Measurements from ENCODE around the gene CSDE1.

The CSDE1 gene

GRCh38 chr1:114750780-114751179 lies 7.0 kb downstream of the CSDE1 start:
- Histone ChIP-seq H3K9me3 (no peaks in the 10 kb centered on the region), H3K27me3 (no peaks in the 10 kb centered on the region), H3K36me3 (peaks cover 63% of the 10 kb centered on the region), H3K4me3 (no peak overlapping the region), H3K9ac (no peak overlapping the region), H3K4me2 (no peak overlapping the region), H3K4me1 (peaks cover 49% of the 10 kb centered on the region), H3K27ac (no peak overlapping the region), H4K20me1 (peaks cover 100% of the 10 kb centered on the region)
- TF ChIP-seq Cebpa-rat (IDR thresholded peaks at IDR 0.05): no peak

- no peaks in the 10 kb centered on the region for H3K9me3 ChIP-seq
- no peak for TF ChIP-seq Cebpa-rat (IDR thresholded peaks at IDR 0.05)
- peaks cover 40% of the 10 kb centered on the region for H3K4me1 ChIP-seq
- no peaks in the 10 kb centered on the region for H3K27me3 ChIP-seq
- peaks cover 100% of the 10 kb centered on the region for H4K20me1 ChIP-seq
- no peak overlapping the region for H3K4me3 ChIP-seq
- H3K9ac ChIP-seq: no peak overlapping the region
- peaks cover 70% of the 10 kb centered on the region for H3K36me3 ChIP-seq
- no peak overlapping the region for H3K4me2 ChIP-seq
- no peak overlapping the region for H3K27ac ChIP-seq
Observed at GRCh38 chr1:114749835-114750234, 7.9 kb downstream of the CSDE1 start.

GRCh38 chr1:114746450-114747121 lies 11.2 kb downstream of the CSDE1 start:
- Histone ChIP-seq H3K27ac (no peak overlapping the region), H3K4me2 (no peak overlapping the region), H3K4me1 (peaks cover 10% of the 10 kb centered on the region; the same call in 1 of the 2 replicates), H3K9me3 (no peaks in the 10 kb centered on the region), H4K20me1 (peaks cover 100% of the 10 kb centered on the region), H3K4me3 (no peak overlapping the region), H3K9ac (no peak overlapping the region), H3K36me3 (peaks cover 87% of the 10 kb centered on the region), H3K27me3 (no peaks in the 10 kb centered on the region)
- no peak for TF ChIP-seq Cebpa-rat (IDR thresholded peaks at IDR 0.05)

- H3K4me3 ChIP-seq: no peak overlapping the region
- no peak overlapping the region for H3K27ac ChIP-seq
- H3K9me3 ChIP-seq: no peaks in the 10 kb centered on the region
- TF ChIP-seq Cebpa-rat (IDR thresholded peaks at IDR 0.05): no peak
- no peaks in the 10 kb centered on the region for H3K27me3 ChIP-seq
- peaks cover 100% of the 10 kb centered on the region for H4K20me1 ChIP-seq
- no peak overlapping the region for H3K9ac ChIP-seq
- H3K4me1 ChIP-seq: no peaks in the 10 kb centered on the region
- H3K36me3 ChIP-seq: peaks cover 88% of the 10 kb centered on the region
- no peak overlapping the region for H3K4me2 ChIP-seq
Observed at GRCh38 chr1:114745291-114745690, 12.5 kb downstream of the CSDE1 start.

DNA sequence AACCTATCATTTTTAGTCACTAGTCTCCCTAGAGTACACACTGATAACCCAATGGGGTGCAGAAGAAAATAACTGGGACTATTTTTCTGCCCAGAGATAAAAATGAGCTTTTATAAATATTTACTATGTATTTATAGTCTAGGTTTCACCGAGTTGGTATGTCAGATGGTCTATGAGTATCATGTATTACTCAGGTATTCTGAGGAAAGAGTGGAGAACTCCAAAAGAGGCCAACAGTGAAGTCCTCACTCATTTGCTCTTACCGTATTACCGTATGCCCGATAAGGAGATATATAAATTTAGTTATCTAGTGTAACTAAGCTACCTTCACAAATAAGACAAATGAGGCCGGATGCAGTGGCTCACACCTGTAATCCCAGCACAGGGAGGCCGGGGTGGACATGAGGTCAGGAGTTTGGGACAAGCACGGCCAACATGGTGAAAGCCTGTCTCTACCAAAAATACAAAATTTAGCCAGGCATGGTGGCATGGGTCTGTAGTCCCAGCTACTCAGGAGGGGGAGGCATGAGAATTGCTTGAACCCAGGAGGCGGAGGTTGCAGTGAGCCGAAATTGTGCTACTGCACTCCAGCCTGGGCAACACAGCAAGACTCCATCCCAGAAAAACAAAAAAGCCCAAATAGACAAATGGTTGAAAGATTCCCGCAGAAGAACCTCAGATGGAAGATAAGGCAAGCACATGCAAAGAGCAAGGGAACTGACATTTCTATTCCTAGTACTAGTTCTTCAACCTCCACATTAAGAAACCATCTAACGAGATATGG lies 15.6 kb downstream of the CSDE1 start:
- H3K4me3 ChIP-seq: no peak overlapping the region
- no peaks in the 10 kb centered on the region for H3K27me3 ChIP-seq
- no peak overlapping the region for H3K4me2 ChIP-seq
- peaks cover 100% of the 10 kb centered on the region for H4K20me1 ChIP-seq
- no peaks in the 10 kb centered on the region for H3K9me3 ChIP-seq
- no peak overlapping the region for H3K9ac ChIP-seq
- no peak overlapping the region for H3K27ac ChIP-seq
- no peaks in the 10 kb centered on the region for H3K4me1 ChIP-seq
- peaks cover 87% of the 10 kb centered on the region for H3K36me3 ChIP-seq
- no peak for TF ChIP-seq Cebpa-rat (IDR thresholded peaks at IDR 0.05)

DNA sequence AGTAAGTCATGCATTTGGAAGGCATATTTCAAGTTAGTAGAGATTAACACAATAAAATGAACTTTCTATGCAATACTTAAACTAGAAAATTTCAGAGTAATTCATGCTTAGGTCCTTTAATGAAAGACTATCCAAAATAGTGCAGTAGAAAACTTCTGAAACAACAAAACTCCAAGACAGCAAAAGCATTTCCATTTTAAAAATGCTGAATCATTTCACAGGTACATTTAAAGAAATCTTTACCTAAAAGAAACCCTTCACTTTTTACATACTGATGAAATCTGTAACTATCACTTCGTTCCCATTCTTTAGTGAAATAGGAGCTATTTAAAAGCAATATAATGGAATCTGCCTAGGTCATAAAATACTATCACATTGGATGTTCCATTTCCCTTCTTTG lies 17.5 kb downstream of the CSDE1 start:
- peaks cover 88% of the 10 kb centered on the region for H3K36me3 ChIP-seq
- H3K27ac ChIP-seq: no peak overlapping the region
- no peak overlapping the region for H3K9ac ChIP-seq
- H3K27me3 ChIP-seq: no peaks in the 10 kb centered on the region
- no peak for TF ChIP-seq Cebpa-rat (IDR thresholded peaks at IDR 0.05)
- peaks cover 97% of the 10 kb centered on the region for H4K20me1 ChIP-seq
- no peaks in the 10 kb centered on the region for H3K4me1 ChIP-seq
- H3K9me3 ChIP-seq: no peaks in the 10 kb centered on the region
- H3K4me3 ChIP-seq: no peak overlapping the region
- H3K4me2 ChIP-seq: no peak overlapping the region

DNA sequence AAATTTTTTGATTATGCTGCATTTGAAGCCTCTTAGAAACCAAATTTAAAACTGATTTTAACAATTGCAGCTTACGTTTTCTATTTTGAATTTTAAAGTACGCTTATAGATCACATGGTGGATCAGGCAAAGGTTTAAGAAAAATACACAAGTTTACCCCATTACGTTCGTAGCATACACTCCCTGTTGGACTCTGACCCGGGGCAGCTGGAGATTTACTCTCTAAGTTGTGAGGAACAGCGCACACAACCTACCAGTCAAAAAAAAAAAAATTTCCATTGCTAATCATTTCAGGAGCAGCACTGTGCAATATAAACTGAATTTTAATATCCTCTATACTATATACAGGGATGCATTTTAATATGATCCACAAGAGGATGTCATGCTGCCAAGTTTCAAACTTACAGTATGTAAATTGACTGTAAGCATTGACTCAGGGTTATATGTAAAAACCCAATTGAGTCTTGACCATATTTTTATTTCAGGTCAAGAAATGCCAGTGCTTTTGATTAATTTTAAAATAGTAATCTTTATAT lies 20.4 kb downstream of the CSDE1 start:
- no peak overlapping the region for H3K4me2 ChIP-seq
- H3K9ac ChIP-seq: no peak overlapping the region
- H3K4me1 ChIP-seq: no peaks in the 10 kb centered on the region
- H3K9me3 ChIP-seq: no peaks in the 10 kb centered on the region
- TF ChIP-seq Cebpa-rat (IDR thresholded peaks at IDR 0.05): no peak
- H3K27me3 ChIP-seq: no peaks in the 10 kb centered on the region
- H3K4me3 ChIP-seq: no peak overlapping the region
- peaks cover 92% of the 10 kb centered on the region for H4K20me1 ChIP-seq
- H3K36me3 ChIP-seq: peaks cover 93% of the 10 kb centered on the region
- H3K27ac ChIP-seq: no peak overlapping the region

DNA sequence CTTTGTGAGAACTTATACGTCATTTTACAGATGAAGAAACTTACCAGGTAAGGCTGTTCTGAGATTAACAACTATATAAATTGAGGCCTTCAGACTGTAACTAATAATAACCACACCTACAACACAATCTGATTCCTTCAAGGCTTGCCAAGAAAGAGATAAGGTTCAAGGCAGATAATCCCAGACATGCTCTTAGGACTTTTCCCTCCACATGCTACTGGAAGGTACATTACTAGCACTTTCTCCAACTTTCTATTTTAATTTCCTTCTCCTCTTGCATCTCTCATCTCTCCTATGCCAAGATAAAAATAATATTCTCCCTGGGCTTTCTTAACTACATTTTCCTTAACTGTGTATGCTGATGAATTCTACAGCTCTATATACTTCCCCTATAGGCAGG lies 22.3 kb downstream of the CSDE1 start:
- H3K4me1 ChIP-seq: no peaks in the 10 kb centered on the region
- peaks cover 89% of the 10 kb centered on the region for H4K20me1 ChIP-seq
- H3K4me3 ChIP-seq: no peak overlapping the region
- H3K4me2 ChIP-seq: no peak overlapping the region
- no peak overlapping the region for H3K9ac ChIP-seq
- H3K9me3 ChIP-seq: no peaks in the 10 kb centered on the region
- no peak for TF ChIP-seq Cebpa-rat (IDR thresholded peaks at IDR 0.05)
- no peak overlapping the region for H3K27ac ChIP-seq
- peaks cover 97% of the 10 kb centered on the region for H3K36me3 ChIP-seq
- H3K27me3 ChIP-seq: no peaks in the 10 kb centered on the region

DNA sequence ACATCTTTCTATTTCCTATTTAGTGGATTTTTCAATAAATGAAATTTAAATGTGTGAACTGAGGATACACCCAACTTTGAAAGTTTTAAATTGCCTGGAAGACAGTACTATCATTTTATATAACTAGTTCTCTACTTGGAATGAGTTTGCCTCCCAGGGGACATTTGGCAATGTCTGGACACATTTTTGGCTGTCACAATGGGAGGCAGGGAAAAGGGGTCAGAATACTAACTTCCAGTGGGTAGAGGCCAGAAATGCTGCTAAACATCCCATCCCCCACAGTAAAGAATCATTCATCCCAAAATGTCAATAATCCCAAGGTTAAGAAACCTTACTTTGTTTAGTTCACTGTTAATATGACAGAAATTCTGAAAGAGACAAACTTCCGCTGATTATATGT lies 28.0 kb downstream of the CSDE1 start:
- Histone ChIP-seq H3K27me3 (no peaks in the 10 kb centered on the region), H3K36me3 (peaks cover 100% of the 10 kb centered on the region), H3K27ac (no peak overlapping the region), H3K4me2 (no peak overlapping the region), H3K4me3 (no peak overlapping the region), H3K9ac (no peak overlapping the region), H3K9me3 (no peaks in the 10 kb centered on the region), H4K20me1 (peaks cover 92% of the 10 kb centered on the region), H3K4me1 (no peaks in the 10 kb centered on the region)
- TF ChIP-seq Cebpa-rat (IDR thresholded peaks at IDR 0.05): no peak

DNA sequence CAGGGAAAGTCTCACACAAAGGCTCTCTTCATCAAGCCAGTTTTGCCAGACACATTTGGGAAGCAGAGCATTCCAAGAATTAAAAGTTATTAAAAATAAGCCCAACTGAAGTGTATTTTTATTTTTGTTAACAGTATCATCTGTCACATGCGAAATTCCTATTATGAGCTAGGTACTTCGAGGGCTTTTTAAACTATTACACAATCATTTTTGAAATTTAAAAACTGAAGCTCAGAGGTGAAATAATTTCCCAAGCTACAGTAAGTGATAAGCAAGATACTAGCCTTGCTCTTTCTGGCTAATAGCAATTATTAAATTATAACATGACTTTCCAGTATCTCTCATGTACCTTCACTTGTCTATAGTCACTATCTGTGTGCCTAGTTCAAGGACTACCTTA lies 29.2 kb downstream of the CSDE1 start:
- no peak overlapping the region for H3K4me2 ChIP-seq
- H4K20me1 ChIP-seq: peaks cover 84% of the 10 kb centered on the region
- no peaks in the 10 kb centered on the region for H3K4me1 ChIP-seq
- H3K9me3 ChIP-seq: no peaks in the 10 kb centered on the region
- H3K36me3 ChIP-seq: peaks cover 100% of the 10 kb centered on the region
- H3K4me3 ChIP-seq: no peak overlapping the region
- no peak overlapping the region for H3K27ac ChIP-seq
- H3K9ac ChIP-seq: no peak overlapping the region
- H3K27me3 ChIP-seq: no peaks in the 10 kb centered on the region
- no peak for TF ChIP-seq Cebpa-rat (IDR thresholded peaks at IDR 0.05)
